SK-N-MC (cell line): ENCODE data around the gene PLTP.
A peak's percentile ranks its signal among the peaks of the same experiment; 100 is the strongest.
"Not testable (repeated sequence)": the region's sequence is repeated elsewhere in the genome, so short reads cannot be mapped to it uniquely, and the experiment has no call there.

Source experiments
- DNase-seq: peaks from one replicate; pipeline ENCODE4 v3.0.0-alpha.2; 2011; ENCODE audit warnings: low read depth, low spot score
- H3K27ac ChIP-seq: fragments of 200-600 bp; sonication (generic); 2 replicates; pipeline ENCODE4 v1.5.1; 2016; ENCODE audit warnings: mixed run types
- H3K36me3 ChIP-seq: fragments of 200-600 bp; sonication (generic); 2 replicates; pipeline ENCODE4 v1.6.1; 2017; ENCODE audit warnings: antibody characterized with exemption, low read length, mixed read lengths; ENCODE audit not compliant: insufficient read depth
- H3K4me3 ChIP-seq: fragments of 200-600 bp; sonication (generic); 2 replicates; pipeline ENCODE4 v1.5.1; 2016
- H3K9ac ChIP-seq: fragments of 200-600 bp; sonication (generic); 2 replicates; pipeline ENCODE4 v1.8.0; 2017; ENCODE audit warnings: mixed run types, mixed read lengths; ENCODE audit not compliant: insufficient read length
- H3K9me3 ChIP-seq: fragments of 200-600 bp; sonication (generic); 2 replicates; pipeline ENCODE4 v1.6.1; 2017; ENCODE audit warnings: low read depth, mild to moderate bottlenecking, antibody characterized with exemption, low read length, moderate library complexity, mixed read lengths
- EZH2 ChIP-seq: fragments of 200-600 bp; sonication (generic); IDR thresholded peaks from one replicate; pipeline ENCODE4 v1.6.1; 2017; ENCODE audit warnings: antibody characterized with exemption
- FOXP2 ChIP-seq: optimal IDR thresholded peaks from 2 replicates; pipeline ENCODE3; 2011; ENCODE audit warnings: mild to moderate bottlenecking, moderate library complexity; ENCODE audit not compliant: insufficient read depth; ENCODE audit errors: extremely low read length, control extremely low read depth
- POLR2AphosphoS5 ChIP-seq: IDR thresholded peaks from 2 replicates; pipeline ENCODE4 v1.6.1; 2012; ENCODE audit warnings: mild to moderate bottlenecking, low read depth, low read length, borderline replicate concordance

PLTP gene

GRCh38 chr20:45938727-45939438 is 26.9 kb upstream of the PLTP start:
- Histone ChIP-seq H3K9me3 (no peaks in the 10 kb centered on the region), H3K4me3 (no peak overlapping the region), H3K27ac (no peak overlapping the region; the same call in 1 of the 2 replicates), H3K9ac (no peak overlapping the region), H3K36me3 (peaks cover 52% of the 10 kb centered on the region)
- no peak for DNase-seq
- TF ChIP-seq EZH2 (no peak), POLR2AphosphoS5 (no peak)

DNA sequence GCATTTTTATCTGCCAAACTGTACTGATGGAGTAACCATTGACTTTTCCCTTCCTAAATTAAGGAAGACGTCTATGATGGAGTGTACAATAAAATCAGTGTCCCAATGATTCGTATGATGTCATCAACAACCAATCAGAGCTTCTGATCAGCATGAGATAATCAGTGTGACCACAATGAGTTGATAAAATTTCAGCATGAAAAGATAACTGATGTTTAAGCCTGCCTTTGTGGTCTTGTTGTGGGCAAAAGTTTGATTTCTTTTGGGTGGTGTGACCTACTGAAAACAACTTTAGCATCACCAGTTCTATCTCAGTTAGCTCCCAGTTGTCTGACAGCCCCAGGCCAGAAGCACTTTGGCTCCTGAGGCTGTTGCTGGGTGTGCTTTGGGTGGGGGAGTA is 25.8 kb upstream of the PLTP start:
- Histone ChIP-seq H3K27ac (peak overlapping the region; percentile 34; the same call in 1 of the 2 replicates), H3K9ac (no peak overlapping the region), H3K36me3 (peaks cover 41% of the 10 kb centered on the region)

DNA sequence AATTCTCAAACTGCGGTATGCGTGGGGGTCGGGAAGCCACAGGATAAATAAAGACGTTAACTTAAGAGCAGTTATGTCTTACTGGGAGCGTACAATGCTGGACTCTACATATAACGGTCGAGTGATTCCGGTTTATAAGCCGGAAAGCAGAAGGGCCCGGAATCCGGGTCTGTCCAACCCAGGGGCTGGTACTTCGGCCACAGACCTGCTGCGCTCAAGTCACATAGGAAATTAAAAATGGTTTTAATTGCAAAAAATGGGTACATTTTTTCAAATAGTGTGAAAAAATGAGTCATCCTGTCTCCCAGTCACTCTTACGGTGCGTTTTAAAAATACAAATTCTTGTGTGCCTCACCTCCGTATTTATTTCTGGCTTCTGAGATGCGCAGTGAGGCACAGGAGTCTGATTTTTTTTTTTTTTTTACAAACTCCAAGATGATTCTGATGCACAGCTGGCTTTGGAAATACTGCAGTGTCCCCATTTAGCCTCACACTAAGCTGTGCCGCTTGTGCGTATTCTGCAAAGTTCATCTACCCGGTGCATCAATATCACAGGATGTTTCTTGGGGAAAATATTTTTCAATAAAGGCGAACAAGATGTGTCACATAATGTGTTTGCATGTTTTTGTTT is 23.6 kb upstream of the PLTP start:
- Histone ChIP-seq H3K9me3 (no peaks in the 10 kb centered on the region), H3K4me3 (peak overlapping the region; percentile 98), H3K36me3 (peaks cover 34% of the 10 kb centered on the region), H3K27ac (no peak overlapping the region), H3K9ac (peak overlapping the region; percentile 81)
- TF ChIP-seq FOXP2: no peak
- TF ChIP-seq EZH2: no peak
- TF ChIP-seq POLR2AphosphoS5: no peak
- no peak for DNase-seq

More for the DNA sequence above, 25.8 kb upstream of the PLTP start:
- H3K9me3 ChIP-seq: no peaks in the 10 kb centered on the region
- no peak for TF ChIP-seq EZH2
- TF ChIP-seq POLR2AphosphoS5: no peak
- TF ChIP-seq FOXP2: no peak
- no peak overlapping the region for H3K4me3 ChIP-seq
- no peak for DNase-seq

- no peaks in the 10 kb centered on the region for H3K9me3 ChIP-seq
- H3K36me3 ChIP-seq: peaks cover 27% of the 10 kb centered on the region
- peak within 1 kb of the TSS; percentile 100 for H3K27ac ChIP-seq
- peak within 1 kb of the TSS; percentile 98 for H3K4me3 ChIP-seq
- no peak for TF ChIP-seq EZH2
- peak; percentile 73 for TF ChIP-seq FOXP2
- peak; percentile 79 for TF ChIP-seq POLR2AphosphoS5
- H3K9ac ChIP-seq: peak within 1 kb of the TSS; percentile 100
- DNase-seq: peak; percentile 92
Observed at GRCh38 chr20:45934586-45935415, 22.8 kb upstream of the PLTP start, which contains the start of gene PCIF1. Gene PCIF1, plus strand, starts transcription at chr20:45934683. Its CDS starts 4,317 bp downstream, at chr20:45939000.

DNA sequence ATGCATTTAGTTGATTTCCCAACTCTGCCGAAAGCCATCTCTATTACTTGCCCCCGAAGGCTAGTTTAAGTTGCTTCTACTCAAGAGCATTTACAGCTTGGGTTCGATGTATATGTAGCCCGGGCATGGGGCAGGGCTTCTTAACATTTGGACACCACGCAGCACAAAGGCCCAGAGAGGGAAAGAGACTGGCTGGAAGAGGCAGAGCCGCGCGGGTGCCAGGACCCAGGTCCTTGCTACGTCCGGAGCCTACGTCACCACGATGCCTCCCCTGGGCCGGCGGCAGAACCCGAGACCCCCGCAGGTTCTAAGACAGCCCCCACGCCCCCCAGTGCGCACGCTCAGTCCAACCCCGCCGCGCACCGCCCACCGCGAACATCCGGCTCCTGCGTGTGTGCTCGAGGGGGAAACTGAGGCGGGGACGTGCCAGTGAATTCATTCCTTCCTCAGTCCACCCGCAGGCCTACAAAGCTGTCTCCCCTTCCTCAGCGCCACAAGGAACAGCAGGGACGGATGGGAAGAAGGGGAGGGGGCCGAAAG is 22.2 kb upstream of the PLTP start:
- H3K9ac ChIP-seq: peak overlapping the region; percentile 100
- no peak for TF ChIP-seq EZH2
- no peak for TF ChIP-seq FOXP2
- TF ChIP-seq POLR2AphosphoS5: no peak; the same call in 1 of the 2 replicates
- H3K9me3 ChIP-seq: no peaks in the 10 kb centered on the region
- peaks cover 20% of the 10 kb centered on the region for H3K36me3 ChIP-seq
- DNase-seq: no peak
- peak overlapping the region; percentile 100 for H3K27ac ChIP-seq
- peak overlapping the region; percentile 98 for H3K4me3 ChIP-seq

GRCh38 chr20:45933266-45934045 is 21.5 kb upstream of the PLTP start:
- no peaks in the 10 kb centered on the region for H3K9me3 ChIP-seq
- TF ChIP-seq POLR2AphosphoS5 (peak; percentile 68; the same call in 1 of the 2 replicates), FOXP2 (no peak), EZH2 (no peak)
- H3K27ac ChIP-seq: peak overlapping the region; percentile 100
- H3K36me3 ChIP-seq: peaks cover 14% of the 10 kb centered on the region
- DNase-seq: peak; percentile 40
- peak overlapping the region; percentile 98 for H3K4me3 ChIP-seq
- H3K9ac ChIP-seq: peak overlapping the region; percentile 100

- H3K9ac ChIP-seq, H3K36me3 ChIP-seq, DNase-seq, H3K4me3 ChIP-seq, H3K27ac ChIP-seq, H3K9me3 ChIP-seq: not testable (repeated sequence)
Observed at GRCh38 chr20:45931680-45932079, 19.7 kb upstream of the PLTP start.
